Measurements from ENCODE around the gene ESR1. TPM values are rescaled to one million over a fixed set of nuclear protein-coding genes. Genes with fewer than 3 reads are reported as not detected.

ESR1 gene
- total RNA-seq, 2 experiments from 2014 or later: 0.10 TPM; not detected in 1

DNA sequence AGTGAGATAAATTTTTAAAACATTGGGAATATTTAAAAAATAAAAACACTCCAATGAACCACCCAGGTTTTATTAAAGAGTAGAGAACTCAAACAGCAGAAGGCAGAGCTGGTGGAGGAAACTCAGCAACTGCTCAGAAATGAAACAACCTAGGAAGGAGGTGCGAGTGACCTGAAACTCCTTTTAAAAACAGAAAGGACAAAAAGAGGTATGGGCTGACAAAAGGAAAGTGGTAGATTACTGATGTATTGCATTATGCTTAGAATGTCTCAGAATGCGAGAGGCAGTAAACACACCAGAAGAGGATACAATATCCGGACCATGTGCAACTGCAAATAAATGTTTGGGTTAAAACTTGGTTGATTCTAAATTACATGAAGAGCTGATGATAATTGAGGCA is 97.6 kb downstream of the ESR1 start:
- no peaks in the 10 kb centered on the region for H3K27me3 Mint-ChIP-seq
- intact Hi-C loops (cut with micrococcal nuclease): no loop called here
- ChIA-PET POLR2A (no interaction called here), CTCF (no interaction called here)
- peaks cover 5% of the 10 kb centered on the region for H3K36me3 Mint-ChIP-seq
- peaks cover 4% of the 10 kb centered on the region for H3K9me3 Mint-ChIP-seq
- no peak for DNase-seq
- H3K27ac Mint-ChIP-seq: no peak overlapping the region
- no peaks in the 10 kb centered on the region for H3K4me1 Mint-ChIP-seq (ENCODE audit: low read depth)
- H3K4me3 Mint-ChIP-seq: no peak overlapping the region

DNA sequence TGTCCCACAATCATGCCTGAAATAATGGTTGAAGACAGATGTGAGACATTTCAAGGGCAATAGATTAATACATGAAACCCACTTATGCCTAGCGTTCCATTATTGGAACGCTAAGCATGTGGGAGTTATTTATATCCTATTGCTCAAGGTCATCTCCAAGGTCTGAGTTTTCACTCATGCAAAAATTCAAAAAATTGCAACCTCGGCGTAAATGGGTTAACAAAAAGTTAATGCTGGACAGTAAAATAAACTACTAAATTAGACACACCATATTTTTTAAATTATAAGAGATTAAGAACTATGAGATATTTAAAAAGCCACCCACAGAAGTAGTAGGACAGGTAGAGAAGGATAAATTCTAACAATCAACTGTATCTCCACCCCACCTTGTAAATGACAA is 98.4 kb downstream of the ESR1 start:
- intact Hi-C loops (cut with micrococcal nuclease): no loop called here

DNA sequence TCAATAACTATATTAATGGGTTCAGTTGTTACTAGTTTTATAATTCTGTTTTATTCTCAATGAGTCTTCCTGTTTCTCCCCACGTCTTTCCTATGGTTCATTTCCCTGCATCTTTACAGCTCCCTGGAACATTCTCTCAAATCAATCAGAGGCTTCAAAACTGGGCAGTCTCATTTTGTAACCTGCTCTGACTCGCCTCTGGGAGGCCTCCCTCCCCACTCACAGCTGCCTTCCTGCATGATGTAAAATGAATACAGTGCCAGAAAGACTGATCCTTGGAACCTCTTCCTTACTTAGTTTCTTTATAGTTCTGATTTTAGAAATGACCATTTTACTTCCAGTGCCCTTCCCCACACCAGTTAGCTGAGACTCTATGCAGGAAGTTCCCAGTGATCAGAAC is 103.9 kb downstream of the ESR1 start:
- ChIA-PET CTCF (no interaction called here), POLR2A (no interaction called here)
- DNase-seq: no peak
- H3K27ac Mint-ChIP-seq: no peak overlapping the region
- H3K9me3 Mint-ChIP-seq: no peaks in the 10 kb centered on the region
- no peaks in the 10 kb centered on the region for H3K27me3 Mint-ChIP-seq
- H3K4me1 Mint-ChIP-seq (ENCODE audit: low read depth): no peaks in the 10 kb centered on the region
- intact Hi-C loops (cut with micrococcal nuclease): no loop called here
- no peaks in the 10 kb centered on the region for H3K36me3 Mint-ChIP-seq
- H3K4me3 Mint-ChIP-seq: no peak overlapping the region

More for the DNA sequence above, 98.4 kb downstream of the ESR1 start:
- ChIA-PET CTCF (no interaction called here), POLR2A (no interaction called here)
- DNase-seq: no peak
- Mint-ChIP-seq H3K36me3 (peaks cover 2% of the 10 kb centered on the region), H3K27ac (no peak overlapping the region), H3K27me3 (no peaks in the 10 kb centered on the region), H3K9me3 (no peaks in the 10 kb centered on the region), H3K4me3 (no peak overlapping the region), H3K4me1 (ENCODE audit: low read depth) (no peaks in the 10 kb centered on the region)

DNA sequence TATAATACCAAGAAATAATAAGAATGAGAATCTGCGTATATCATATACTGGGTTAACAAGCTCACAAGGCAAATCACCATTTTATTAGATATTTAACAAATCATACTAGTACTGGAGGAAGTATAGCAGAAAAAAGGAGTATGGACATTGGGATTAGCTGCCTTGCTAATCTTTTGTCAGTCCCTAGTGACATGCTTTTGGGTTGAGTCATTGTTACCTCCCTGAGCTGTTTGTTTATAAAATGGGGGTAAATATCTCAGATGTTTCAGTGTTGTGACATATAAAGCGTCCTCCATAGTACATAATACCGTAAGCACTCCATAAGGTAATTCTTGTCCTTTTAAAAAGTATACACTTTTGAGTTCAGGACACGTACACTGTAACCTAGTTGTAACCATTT is 107.0 kb downstream of the ESR1 start:
- CTCF ChIA-PET: no interaction called here
- H3K9me3 Mint-ChIP-seq: no peaks in the 10 kb centered on the region
- H3K4me3 Mint-ChIP-seq: no peak overlapping the region
- no peaks in the 10 kb centered on the region for H3K36me3 Mint-ChIP-seq
- POLR2A ChIA-PET: no interaction called here
- H3K4me1 Mint-ChIP-seq (ENCODE audit: low read depth): no peaks in the 10 kb centered on the region
- no peak overlapping the region for H3K27ac Mint-ChIP-seq
- DNase-seq: no peak
- intact Hi-C loops (cut with micrococcal nuclease): no loop called here
- H3K27me3 Mint-ChIP-seq: no peaks in the 10 kb centered on the region

DNA sequence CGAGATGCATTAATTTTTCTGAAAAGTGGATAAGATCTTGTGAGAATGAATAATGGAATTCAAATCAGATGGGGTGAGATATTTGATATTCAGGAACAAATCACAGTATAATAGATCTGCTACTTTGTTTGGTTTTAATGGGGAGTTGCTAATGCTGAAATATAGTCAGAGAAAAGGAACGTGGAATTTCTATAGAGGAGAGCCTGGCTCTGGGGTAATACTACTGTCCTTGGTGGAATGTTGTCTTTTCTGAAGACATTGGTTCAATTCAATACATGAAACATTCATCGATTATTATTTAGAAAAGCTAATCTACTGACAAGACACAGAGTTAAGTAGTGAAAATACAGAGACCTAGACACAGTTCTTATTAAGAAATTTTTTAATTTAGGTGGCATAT is 108.6 kb downstream of the ESR1 start:
- no peak for DNase-seq
- POLR2A ChIA-PET: no interaction called here
- H3K27me3 Mint-ChIP-seq: no peaks in the 10 kb centered on the region
- intact Hi-C loops (cut with micrococcal nuclease): no loop called here
- H3K4me3 Mint-ChIP-seq: no peak overlapping the region
- no peaks in the 10 kb centered on the region for H3K4me1 Mint-ChIP-seq (ENCODE audit: low read depth)
- no peak overlapping the region for H3K27ac Mint-ChIP-seq
- H3K9me3 Mint-ChIP-seq: peaks cover 2% of the 10 kb centered on the region
- CTCF ChIA-PET: no interaction called here
- no peaks in the 10 kb centered on the region for H3K36me3 Mint-ChIP-seq

DNA sequence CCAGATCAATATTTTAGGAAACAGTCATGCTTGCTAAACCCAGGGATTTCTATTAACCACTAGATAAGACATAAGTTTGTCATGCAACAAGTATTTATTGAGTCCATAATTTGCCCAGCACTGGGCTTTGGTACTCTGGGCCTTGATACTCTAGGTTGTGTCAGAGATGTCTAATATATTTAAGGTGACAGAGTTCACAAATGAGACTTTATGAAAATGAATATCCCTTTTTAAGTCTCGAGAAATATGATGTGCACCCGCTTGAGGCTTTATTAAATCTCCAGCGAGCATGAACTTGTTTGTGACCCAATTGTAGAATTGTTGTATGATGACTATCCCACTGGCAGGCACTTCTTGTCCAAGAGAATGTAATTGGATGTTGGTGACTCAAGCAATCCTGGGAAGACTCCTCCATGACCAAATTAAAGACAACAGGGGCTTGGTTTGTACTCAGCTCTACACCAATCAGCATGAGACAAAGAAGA is 109.2 kb downstream of the ESR1 start:
- H3K4me3 Mint-ChIP-seq: no peak overlapping the region
- ChIA-PET POLR2A (no interaction called here), CTCF (no interaction called here)
- intact Hi-C loops (cut with micrococcal nuclease): no loop called here
- no peaks in the 10 kb centered on the region for H3K4me1 Mint-ChIP-seq (ENCODE audit: low read depth)
- H3K9me3 Mint-ChIP-seq: peaks cover 8% of the 10 kb centered on the region
- no peaks in the 10 kb centered on the region for H3K27me3 Mint-ChIP-seq
- H3K36me3 Mint-ChIP-seq: no peaks in the 10 kb centered on the region
- no peak overlapping the region for H3K27ac Mint-ChIP-seq
- no peak for DNase-seq

DNA sequence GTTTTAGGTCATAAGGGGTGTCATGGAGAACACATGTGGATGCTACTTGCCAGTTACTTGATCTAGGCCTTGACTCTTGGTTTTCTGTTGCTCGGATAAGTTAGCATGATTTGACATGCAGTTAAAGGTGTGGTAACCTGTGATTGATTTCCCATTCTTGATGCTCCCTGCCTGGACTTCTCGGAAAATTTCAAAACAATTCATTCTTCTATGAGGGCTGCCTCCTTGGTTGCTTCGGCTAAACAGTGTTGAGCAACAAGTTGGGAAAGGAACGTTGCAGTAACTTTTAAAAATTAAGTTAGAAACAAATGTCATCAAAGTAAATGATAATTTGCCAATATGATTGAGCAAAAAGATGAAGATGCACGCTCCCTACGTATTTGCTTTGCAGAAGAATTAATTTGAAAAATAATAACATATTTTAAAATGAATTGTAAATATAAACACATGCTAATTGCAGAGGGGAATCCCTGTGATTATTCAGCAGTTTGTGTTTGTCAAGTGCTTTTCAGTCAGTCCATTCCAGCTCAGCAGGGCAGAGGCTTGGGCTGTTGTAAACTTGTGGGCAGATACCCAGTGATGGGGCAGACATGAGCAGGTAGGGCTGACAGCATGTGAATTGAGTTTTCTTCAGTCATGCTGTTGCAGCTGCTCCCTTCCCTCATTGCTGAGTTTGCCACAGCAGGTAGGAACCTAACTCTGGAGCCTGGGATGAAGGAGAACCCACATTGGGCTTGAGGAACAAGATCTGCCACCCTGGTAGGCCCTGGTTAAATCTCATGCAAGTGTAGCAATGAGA is 110.2 kb downstream of the ESR1 start:
- Mint-ChIP-seq H3K36me3 (peaks cover 3% of the 10 kb centered on the region), H3K9me3 (peaks cover 16% of the 10 kb centered on the region), H3K4me3 (no peak overlapping the region), H3K27me3 (no peaks in the 10 kb centered on the region), H3K27ac (no peak overlapping the region), H3K4me1 (ENCODE audit: low read depth) (no peaks in the 10 kb centered on the region)
- intact Hi-C loops (cut with micrococcal nuclease): no loop called here
- POLR2A ChIA-PET: no interaction called here
- no peak for DNase-seq
- CTCF ChIA-PET: no interaction called here

DNA sequence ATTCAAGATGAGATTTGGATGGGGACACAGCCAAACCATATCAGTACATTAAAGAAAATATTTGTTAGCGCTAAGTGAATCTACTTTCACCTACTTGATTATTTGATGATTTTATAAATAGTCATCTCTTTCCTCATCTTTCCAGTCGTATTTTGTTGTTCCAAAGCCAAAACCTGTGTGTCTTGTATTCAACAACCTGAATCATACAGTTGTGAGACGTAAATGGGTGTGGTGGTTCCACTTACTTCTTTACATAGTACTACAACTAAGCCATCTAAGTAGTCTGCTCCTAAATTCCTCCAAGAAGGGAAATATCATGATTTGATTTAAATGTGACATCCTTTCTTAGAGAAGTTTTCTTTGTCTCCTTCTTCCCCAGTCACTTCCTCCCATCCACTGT is 132.8 kb downstream of the ESR1 start:
- no peak overlapping the region for H3K4me3 Mint-ChIP-seq
- H3K27me3 Mint-ChIP-seq: no peaks in the 10 kb centered on the region
- H3K27ac Mint-ChIP-seq: no peak overlapping the region
- intact Hi-C loops (cut with micrococcal nuclease): no loop called here
- H3K36me3 Mint-ChIP-seq: no peaks in the 10 kb centered on the region
- ChIA-PET CTCF (no interaction called here), POLR2A (no interaction called here)
- no peak for DNase-seq
- no peaks in the 10 kb centered on the region for H3K9me3 Mint-ChIP-seq
- no peaks in the 10 kb centered on the region for H3K4me1 Mint-ChIP-seq (ENCODE audit: low read depth)

DNA sequence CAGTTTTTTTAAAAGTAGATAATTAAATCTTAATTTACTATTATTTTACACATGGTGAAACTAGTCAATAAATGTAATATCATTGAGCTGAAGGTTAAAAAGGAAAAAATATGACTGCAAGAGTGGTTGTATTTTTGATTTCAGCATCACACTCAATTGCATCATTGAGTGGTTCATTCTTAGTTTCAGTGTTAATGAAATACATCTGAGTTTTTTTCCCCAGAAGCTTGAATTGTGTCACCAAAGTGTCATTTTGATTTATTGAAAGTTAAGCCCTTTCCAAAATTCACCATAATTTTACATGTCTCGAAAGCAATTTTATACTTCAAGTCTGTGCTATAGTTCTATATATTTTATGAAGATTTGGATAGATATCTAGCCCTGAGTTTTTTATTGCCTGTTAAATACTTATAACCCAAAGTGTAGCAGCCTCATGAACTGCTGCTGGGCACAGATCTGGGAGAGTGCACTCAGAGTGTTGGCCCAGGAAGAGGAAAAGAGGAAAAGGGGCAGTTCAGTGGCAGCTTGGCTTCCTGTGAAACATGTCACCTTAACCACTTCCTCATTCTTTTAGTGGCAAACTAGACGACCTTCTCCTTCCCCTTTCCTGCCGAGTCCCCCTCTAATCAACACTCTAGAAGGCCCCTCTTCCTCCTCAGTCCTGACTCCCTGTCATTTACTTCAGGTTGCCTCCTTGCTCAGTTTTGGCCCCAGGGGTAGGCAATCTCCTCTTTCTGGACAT is 140.7 kb downstream of the ESR1 start:
- Mint-ChIP-seq H3K27me3 (no peaks in the 10 kb centered on the region), H3K36me3 (peaks cover 6% of the 10 kb centered on the region), H3K27ac (no peak overlapping the region), H3K9me3 (peaks cover 4% of the 10 kb centered on the region), H3K4me3 (no peak overlapping the region), H3K4me1 (ENCODE audit: low read depth) (peaks cover 11% of the 10 kb centered on the region)
- ChIA-PET POLR2A (no interaction called here), CTCF (no interaction called here)
- no peak for DNase-seq
- intact Hi-C loops (cut with micrococcal nuclease): no loop called here

DNA sequence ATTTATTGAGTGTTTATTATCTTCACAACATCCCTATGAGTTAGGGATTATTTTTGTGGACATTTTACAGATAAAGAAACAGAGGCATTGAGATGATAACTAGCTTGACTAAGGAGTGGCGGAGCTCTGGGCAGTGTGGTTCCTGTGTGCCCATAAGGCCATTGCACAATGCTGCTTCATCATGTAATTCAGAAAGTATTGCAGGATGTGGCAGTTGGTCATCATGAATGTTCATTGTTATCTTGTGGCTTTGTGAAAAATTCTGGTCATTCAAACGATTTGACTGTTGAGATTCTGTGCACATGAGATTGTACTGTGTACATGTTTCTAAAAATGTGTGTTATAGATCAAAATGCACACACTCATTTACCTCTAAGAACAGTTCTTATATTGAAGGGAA is 150.8 kb downstream of the ESR1 start:
- peaks cover 13% of the 10 kb centered on the region for H3K27me3 Mint-ChIP-seq
- H3K36me3 Mint-ChIP-seq: no peaks in the 10 kb centered on the region
- no peak for DNase-seq
- ChIA-PET CTCF (no interaction called here), POLR2A (no interaction called here)
- H3K4me3 Mint-ChIP-seq: no peak overlapping the region
- peaks cover 17% of the 10 kb centered on the region for H3K4me1 Mint-ChIP-seq (ENCODE audit: low read depth)
- intact Hi-C loops (cut with micrococcal nuclease): no loop called here
- peaks cover 2% of the 10 kb centered on the region for H3K9me3 Mint-ChIP-seq
- H3K27ac Mint-ChIP-seq: no peak overlapping the region

DNA sequence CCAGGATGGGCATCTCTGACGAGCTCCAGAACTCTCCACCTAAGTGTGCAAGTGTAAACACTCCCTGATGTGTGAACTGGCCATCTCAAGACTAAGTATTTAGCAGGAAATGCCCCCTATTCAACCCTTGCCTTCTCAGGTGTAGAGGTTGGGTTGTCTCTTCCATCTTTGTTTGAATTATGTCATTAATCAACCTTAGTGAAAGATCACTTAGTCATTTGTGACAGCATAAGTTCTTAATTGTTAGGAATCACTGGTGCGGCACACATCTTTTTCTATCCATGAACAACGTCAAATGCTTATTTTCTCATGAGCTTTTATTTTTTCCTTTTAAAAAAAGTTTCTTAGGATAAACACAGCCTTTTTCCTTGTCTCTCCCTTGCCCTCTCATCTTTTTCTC is 151.6 kb downstream of the ESR1 start:
- Mint-ChIP-seq H3K9me3 (peaks cover 2% of the 10 kb centered on the region), H3K27me3 (peaks cover 13% of the 10 kb centered on the region), H3K36me3 (no peaks in the 10 kb centered on the region), H3K4me3 (no peak overlapping the region), H3K27ac (no peak overlapping the region), H3K4me1 (ENCODE audit: low read depth) (peaks cover 17% of the 10 kb centered on the region)
- CTCF ChIA-PET: no interaction called here
- intact Hi-C loops (cut with micrococcal nuclease): no loop called here
- no peak for DNase-seq
- POLR2A ChIA-PET: no interaction called here

DNA sequence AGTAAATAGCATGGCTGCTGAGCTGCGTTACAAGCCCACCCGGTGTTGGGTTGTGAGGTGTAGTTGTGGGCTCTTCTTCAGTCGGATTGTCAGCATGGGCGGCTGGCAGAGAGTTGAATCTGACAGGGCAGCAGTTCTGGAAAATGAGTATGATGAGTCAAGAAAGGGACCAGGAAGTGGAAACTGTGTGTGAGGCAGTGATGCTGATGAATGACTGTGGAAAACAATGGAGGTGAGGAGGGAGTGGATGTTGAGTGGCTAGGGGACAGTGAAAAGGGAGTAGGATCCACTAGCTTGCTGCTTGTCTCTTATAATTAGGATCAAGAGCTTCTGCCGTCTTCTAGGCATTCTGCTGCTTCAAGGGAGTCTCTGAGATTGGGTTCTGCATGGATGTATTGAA is 154.3 kb downstream of the ESR1 start:
- intact Hi-C loops (cut with micrococcal nuclease): loop anchor here (2.0 to 5.0 kb wide), 2 partner anchors 209 to 270 kb away; no protein-coding TSS in a partner anchor
- ChIA-PET CTCF (no interaction called here), POLR2A (no interaction called here)
- Mint-ChIP-seq H3K27ac (no peak overlapping the region), H3K9me3 (peaks cover 2% of the 10 kb centered on the region), H3K27me3 (peaks cover 13% of the 10 kb centered on the region), H3K4me1 (ENCODE audit: low read depth) (peaks cover 17% of the 10 kb centered on the region), H3K4me3 (no peak overlapping the region), H3K36me3 (no peaks in the 10 kb centered on the region)
- DNase-seq: peak; percentile 11

All from activated CD4-positive, alpha-beta memory T cell treated with anti-CD3 and anti-CD28 coated beads for 36 hours (primary cell).